Chondrocyte (in vitro differentiated cells): ENCODE results near the gene OPN1SW. TPM values are rescaled to one million over a fixed set of nuclear protein-coding genes. Genes with fewer than 3 reads are reported as not detected.

Experiments
- DNase-seq: peaks from one replicate; pipeline ENCODE4 v3.0.0; 2021; ENCODE audit warnings: mixed read lengths, low spot score
- H3K27ac Mint-ChIP-seq: one replicate; pipeline ENCODE4 v1.8.0; 2021; ENCODE audit warnings: mild to moderate bottlenecking, moderate library complexity, mixed read lengths; ENCODE audit not compliant: unreplicated experiment
- H3K27me3 Mint-ChIP-seq: 2 replicates; pipeline ENCODE4 v1.8.0; 2021; ENCODE audit warnings: low read depth, mixed read lengths
- H3K36me3 Mint-ChIP-seq: 2 replicates; pipeline ENCODE4 v1.8.0; 2021; ENCODE audit warnings: low read depth, mixed read lengths
- H3K4me1 Mint-ChIP-seq: 2 replicates; pipeline ENCODE4 v1.8.0; 2021; ENCODE audit warnings: low read depth, mild to moderate bottlenecking, mixed read lengths
- H3K4me3 Mint-ChIP-seq: one replicate; pipeline ENCODE4 v1.8.0; 2021; ENCODE audit warnings: mild to moderate bottlenecking, moderate library complexity, mixed read lengths; ENCODE audit not compliant: unreplicated experiment
- H3K9me3 Mint-ChIP-seq: 2 replicates; pipeline ENCODE4 v1.8.0; 2021; ENCODE audit warnings: low read depth, mixed read lengths
- CTCF ChIP-seq: fragments of 200-600 bp; sonication (generic); IDR thresholded peaks from 2 replicates; pipeline ENCODE4 v1.5.0; 2021; ENCODE audit warnings: antibody characterized with exemption, mild to moderate bottlenecking, moderate library complexity
- total RNA-seq: library from RNA; stranded (reverse); gene quantifications from 3 replicates; pipeline ENCODE4 v1.2.1, GENCODE V29; 2021

Gene OPN1SW
- total RNA-seq, 1 donor from 2014 or later: not detected

DNA sequence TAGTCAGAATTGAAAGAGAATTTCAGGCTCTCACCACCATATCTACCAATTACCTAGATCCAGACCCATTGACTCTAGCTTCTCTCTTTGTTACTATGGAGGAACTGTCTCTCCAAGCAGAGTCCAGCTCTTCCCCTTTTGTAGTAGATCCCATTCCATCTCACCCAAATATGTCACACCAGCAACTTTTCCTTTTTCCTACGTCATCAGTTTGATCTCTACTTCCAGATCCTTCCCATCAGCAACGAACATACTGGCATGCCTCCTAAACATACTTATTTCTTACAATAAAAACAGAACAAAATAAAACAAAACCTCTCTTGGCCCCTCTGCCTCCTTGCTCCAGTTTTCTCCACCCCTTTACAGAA lies 42.3 kb downstream of the OPN1SW start:
- DNase-seq: no peak
- Mint-ChIP-seq H3K27ac (no peak overlapping the region), H3K4me3 (no peak overlapping the region), H3K27me3 (no peaks in the 10 kb centered on the region), H3K4me1 (peaks cover 16% of the 10 kb centered on the region), H3K36me3 (peaks cover 2% of the 10 kb centered on the region), H3K9me3 (no peaks in the 10 kb centered on the region)
- no peak for TF ChIP-seq CTCF

DNA sequence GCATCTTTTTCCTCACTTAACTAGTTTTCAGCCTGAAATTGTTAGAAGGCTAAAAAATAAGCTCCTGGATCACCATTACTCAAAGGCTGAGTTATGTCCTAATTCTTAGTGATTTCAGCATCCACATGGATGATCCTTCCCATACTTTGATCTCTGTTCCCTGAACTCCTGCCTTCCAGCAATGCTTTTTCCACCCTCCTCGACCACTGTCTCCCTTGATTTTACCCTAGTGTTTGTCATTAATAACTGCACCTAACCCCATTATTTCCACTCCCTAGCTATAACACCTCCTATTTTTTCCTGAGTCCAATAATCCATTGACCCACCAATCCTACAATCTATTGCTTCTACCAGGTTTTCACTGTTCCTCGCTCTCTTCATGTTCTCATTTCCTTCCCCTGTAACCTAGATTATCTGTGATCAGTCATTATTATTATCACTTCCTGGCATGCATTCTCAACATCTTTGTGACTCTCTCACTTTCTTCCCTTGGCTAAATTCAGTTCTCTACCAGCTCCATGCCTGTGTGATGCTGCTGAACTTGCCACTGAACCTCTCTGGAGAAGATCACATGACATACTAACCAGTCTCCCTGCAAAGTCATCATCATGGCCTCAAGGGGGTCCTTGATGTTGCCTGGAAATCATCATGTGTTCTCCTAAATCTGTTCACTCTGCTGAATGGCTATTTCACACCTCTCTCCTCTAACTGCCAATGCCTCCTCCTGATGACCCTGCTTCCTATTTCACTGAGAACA lies 42.9 kb downstream of the OPN1SW start:
- no peak for TF ChIP-seq CTCF
- Mint-ChIP-seq H3K9me3 (no peaks in the 10 kb centered on the region), H3K27ac (no peak overlapping the region), H3K27me3 (no peaks in the 10 kb centered on the region), H3K4me1 (peaks cover 12% of the 10 kb centered on the region), H3K4me3 (no peak overlapping the region), H3K36me3 (peaks cover 2% of the 10 kb centered on the region)
- DNase-seq: no peak

- no peak for DNase-seq
- Mint-ChIP-seq H3K9me3 (no peaks in the 10 kb centered on the region), H3K27me3 (no peaks in the 10 kb centered on the region), H3K27ac (no peak overlapping the region), H3K36me3 (peaks cover 2% of the 10 kb centered on the region), H3K4me3 (no peak overlapping the region), H3K4me1 (peaks cover 17% of the 10 kb centered on the region)
- no peak for TF ChIP-seq CTCF
Measured at GRCh38 chr7:128731184-128731583, 44.4 kb downstream of the OPN1SW start.

- H3K9me3 Mint-ChIP-seq: no peaks in the 10 kb centered on the region
- peaks cover 7% of the 10 kb centered on the region for H3K36me3 Mint-ChIP-seq
- no peak for TF ChIP-seq CTCF
- H3K4me1 Mint-ChIP-seq: peaks cover 17% of the 10 kb centered on the region
- H3K27ac Mint-ChIP-seq: no peak overlapping the region
- DNase-seq: no peak
- no peak overlapping the region for H3K4me3 Mint-ChIP-seq
- no peaks in the 10 kb centered on the region for H3K27me3 Mint-ChIP-seq
Measured at GRCh38 chr7:128729494-128729893, 46.1 kb downstream of the OPN1SW start.

GRCh38 chr7:128728598-128728997 lies 47.0 kb downstream of the OPN1SW start:
- Mint-ChIP-seq H3K4me3 (no peak overlapping the region), H3K36me3 (peaks cover 7% of the 10 kb centered on the region), H3K9me3 (no peaks in the 10 kb centered on the region), H3K4me1 (peaks cover 17% of the 10 kb centered on the region), H3K27me3 (no peaks in the 10 kb centered on the region), H3K27ac (peak overlapping the region; percentile 71)
- TF ChIP-seq CTCF: no peak
- no peak for DNase-seq
